ENCODE results near the gene STEAP3. TPM values are rescaled to one million over a fixed set of nuclear protein-coding genes. Genes with fewer than 3 reads are reported as not detected.

STEAP3 gene
- total RNA-seq, 4 donors from 2014 or later = 2.5 to 5.9 (median 5.2) TPM

GRCh38 chr2:119214453-119215037 is 9.1 kb upstream of the STEAP3 start:
- no peak for TF ChIP-seq POLR2A (IDR thresholded peaks at IDR 0.05; ENCODE audit: low read depth)
- no peaks in the 10 kb centered on the region for H3K9me3 ChIP-seq
- no peak for DNase-seq (ENCODE audit: extremely low spot score)
- no peaks in the 10 kb centered on the region for H3K4me1 ChIP-seq
- no peak overlapping the region for H3K27ac ChIP-seq (replicated peaks in 1 of 4)
- no peaks in the 10 kb centered on the region for H3K27me3 ChIP-seq
- WGBS = 83% methylated on average over 3 of the region's 3 CpGs
- no peak overlapping the region for H3K4me3 ChIP-seq
- intact Hi-C loops (cut with DNase I) = no loop called here
- no peaks in the 10 kb centered on the region for H3K36me3 ChIP-seq

GRCh38 chr2:119216994-119217393 is 6.6 kb upstream of the STEAP3 start:
- Histone ChIP-seq H3K27me3 (no peaks in the 10 kb centered on the region), H3K27ac (replicated peaks in 1 of 4) (no peak overlapping the region), H3K4me3 (no peak overlapping the region), H3K4me1 (no peaks in the 10 kb centered on the region), H3K9me3 (no peaks in the 10 kb centered on the region), H3K36me3 (no peaks in the 10 kb centered on the region)
- intact Hi-C loops (cut with DNase I) = no loop called here
- WGBS = 89% methylated on average over 5 of the region's 5 CpGs
- DNase-seq (ENCODE audit: extremely low spot score) = no peak
- TF ChIP-seq EP300 (IDR thresholded peaks at IDR 0.05) (no peak), CTCF (IDR thresholded peaks at IDR 0.05) (no peak), POLR2A (IDR thresholded peaks at IDR 0.05; ENCODE audit: low read depth) (no peak), POLR2AphosphoS5 (IDR thresholded peaks at IDR 0.05) (no peak)

GRCh38 chr2:119218478-119219064 is 5.1 kb upstream of the STEAP3 start:
- Histone ChIP-seq H3K27me3 (no peaks in the 10 kb centered on the region), H3K36me3 (no peaks in the 10 kb centered on the region), H3K4me3 (no peak overlapping the region), H3K27ac (replicated peaks in 1 of 4) (no peak overlapping the region), H3K9me3 (no peaks in the 10 kb centered on the region), H3K4me1 (peaks cover 0 to 7% (median 2%) of the 10 kb centered on the region in 4 donors)
- no peak for TF ChIP-seq POLR2AphosphoS5 (IDR thresholded peaks at IDR 0.05)
- no peak for TF ChIP-seq POLR2A (IDR thresholded peaks at IDR 0.05; ENCODE audit: low read depth)
- TF ChIP-seq EP300 (IDR thresholded peaks at IDR 0.05) = no peak
- TF ChIP-seq CTCF (IDR thresholded peaks at IDR 0.05) = no peak
- WGBS = 49% methylated on average over 6 of the region's 6 CpGs
- no peak for DNase-seq (ENCODE audit: extremely low spot score)
- intact Hi-C loops (cut with DNase I) = no loop called here

GRCh38 chr2:119219873-119220272 is 3.8 kb upstream of the STEAP3 start:
- Histone ChIP-seq H3K9me3 (no peaks in the 10 kb centered on the region), H3K36me3 (no peaks in the 10 kb centered on the region), H3K4me3 (no peak overlapping the region), H3K27me3 (peaks cover 0 to 11% (median 0%) of the 10 kb centered on the region in 4 donors), H3K4me1 (peaks cover 11 to 20% (median 14%) of the 10 kb centered on the region in 4 donors), H3K27ac (replicated peaks in 1 of 4) (no peak overlapping the region)
- WGBS = 70% methylated on average over 6 of the region's 6 CpGs
- TF ChIP-seq POLR2A (IDR thresholded peaks at IDR 0.05; ENCODE audit: low read depth) = no peak
- TF ChIP-seq EP300 (IDR thresholded peaks at IDR 0.05) = no peak
- no peak for TF ChIP-seq POLR2AphosphoS5 (IDR thresholded peaks at IDR 0.05)
- no peak for TF ChIP-seq CTCF (IDR thresholded peaks at IDR 0.05)
- no peak for DNase-seq (ENCODE audit: extremely low spot score)
- intact Hi-C loops (cut with DNase I) = no loop called here

- Histone ChIP-seq H3K9me3 (no peaks in the 10 kb centered on the region), H3K27me3 (peaks cover 0 to 11% (median 0%) of the 10 kb centered on the region in 4 donors), H3K4me1 (peaks cover 11 to 26% (median 16%) of the 10 kb centered on the region in 4 donors), H3K4me3 (no peak overlapping the region), H3K27ac (replicated peaks in 1 of 4) (no peak overlapping the region), H3K36me3 (no peaks in the 10 kb centered on the region)
- TF ChIP-seq CTCF (IDR thresholded peaks at IDR 0.05) (no peak), POLR2AphosphoS5 (IDR thresholded peaks at IDR 0.05) (no peak)
- DNase-seq (ENCODE audit: extremely low spot score) = no peak
- 90% methylated on average over 2 of the region's 2 CpGs for WGBS
- intact Hi-C loops (cut with DNase I) = no loop called here
Observed at GRCh38 chr2:119220720-119221301, 2.8 kb upstream of the STEAP3 start.

Measured in esophagus muscularis mucosa (tissue), 4 donors.